ENCODE data around the gene NINJ1. TPM values are rescaled to one million over a fixed set of nuclear protein-coding genes. Genes with fewer than 3 reads are reported as not detected.
"Not testable (repeated sequence)": the region's sequence is repeated elsewhere in the genome, so short reads cannot be mapped to it uniquely, and the experiment has no call there.

The NINJ1 gene
- total RNA-seq, 4 donors from 2014 or later, result 47.0 to 56.8 (median 54.5) TPM

DNA sequence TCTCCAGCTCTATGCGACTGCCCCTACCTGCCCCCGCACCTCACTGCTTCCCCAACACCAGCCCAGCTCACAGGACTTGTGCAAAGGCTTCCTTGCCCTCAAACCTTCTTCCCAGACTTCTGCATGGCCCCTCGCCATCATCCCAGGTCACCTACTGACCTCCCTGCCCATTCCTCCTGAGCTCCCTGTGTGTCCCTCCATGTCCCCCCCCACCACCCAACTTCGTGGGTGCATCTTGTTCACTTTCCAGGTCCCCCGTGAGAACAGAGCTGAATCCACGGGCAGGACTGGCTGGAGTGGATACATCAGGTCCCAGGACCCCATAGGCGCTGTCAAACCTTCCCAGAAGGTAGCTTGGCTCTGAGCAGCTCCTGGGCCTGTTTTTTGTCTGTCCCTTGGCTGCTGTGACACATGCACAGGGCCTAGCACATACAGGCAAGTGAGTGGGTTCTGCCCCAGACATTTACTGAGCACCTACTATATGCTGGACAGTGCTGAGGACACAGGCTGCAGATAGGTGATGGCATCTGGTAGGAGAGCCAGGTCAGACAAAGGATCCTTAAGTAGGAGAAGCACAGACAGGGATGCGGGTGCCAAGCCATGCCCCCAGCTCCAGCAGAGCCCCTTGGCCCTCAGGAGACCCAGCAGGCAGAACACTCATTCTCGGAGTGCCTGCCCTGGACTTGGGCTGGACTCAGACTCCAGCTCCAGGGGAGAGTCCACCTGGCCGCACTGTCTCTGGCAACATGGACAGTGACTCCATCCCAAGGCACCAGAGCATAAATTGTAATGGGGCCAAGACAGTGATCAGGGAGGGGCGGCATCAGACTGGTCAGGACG, 15.0 kb downstream of the NINJ1 start:
- Histone ChIP-seq H3K9me3 (no peaks in the 10 kb centered on the region), H3K27ac (peak overlapping the region in 3 of 4 donors; percentile 34 to 55 (median 52)), H3K27me3 (no peaks in the 10 kb centered on the region), H3K36me3 (peaks cover 0 to 32% (median 0%) of the 10 kb centered on the region in 3 donors), H3K4me3 (no peak overlapping the region), H3K4me1 (peaks cover 0 to 21% (median 5%) of the 10 kb centered on the region in 4 donors)
- TF ChIP-seq POLR2A (IDR thresholded peaks at IDR 0.05), result no peak
- TF ChIP-seq, protein P1, sequence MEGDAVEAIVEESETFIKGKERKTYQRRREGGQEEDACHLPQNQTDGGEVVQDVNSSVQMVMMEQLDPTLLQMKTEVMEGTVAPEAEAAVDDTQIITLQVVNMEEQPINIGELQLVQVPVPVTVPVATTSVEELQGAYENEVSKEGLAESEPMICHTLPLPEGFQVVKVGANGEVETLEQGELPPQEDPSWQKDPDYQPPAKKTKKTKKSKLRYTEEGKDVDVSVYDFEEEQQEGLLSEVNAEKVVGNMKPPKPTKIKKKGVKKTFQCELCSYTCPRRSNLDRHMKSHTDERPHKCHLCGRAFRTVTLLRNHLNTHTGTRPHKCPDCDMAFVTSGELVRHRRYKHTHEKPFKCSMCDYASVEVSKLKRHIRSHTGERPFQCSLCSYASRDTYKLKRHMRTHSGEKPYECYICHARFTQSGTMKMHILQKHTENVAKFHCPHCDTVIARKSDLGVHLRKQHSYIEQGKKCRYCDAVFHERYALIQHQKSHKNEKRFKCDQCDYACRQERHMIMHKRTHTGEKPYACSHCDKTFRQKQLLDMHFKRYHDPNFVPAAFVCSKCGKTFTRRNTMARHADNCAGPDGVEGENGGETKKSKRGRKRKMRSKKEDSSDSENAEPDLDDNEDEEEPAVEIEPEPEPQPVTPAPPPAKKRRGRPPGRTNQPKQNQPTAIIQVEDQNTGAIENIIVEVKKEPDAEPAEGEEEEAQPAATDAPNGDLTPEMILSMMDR (IDR thresholded peaks at IDR 0.05), result no peak
- DNase-seq, result peak in 2 of 3 donors; percentile 27 to 43

DNA sequence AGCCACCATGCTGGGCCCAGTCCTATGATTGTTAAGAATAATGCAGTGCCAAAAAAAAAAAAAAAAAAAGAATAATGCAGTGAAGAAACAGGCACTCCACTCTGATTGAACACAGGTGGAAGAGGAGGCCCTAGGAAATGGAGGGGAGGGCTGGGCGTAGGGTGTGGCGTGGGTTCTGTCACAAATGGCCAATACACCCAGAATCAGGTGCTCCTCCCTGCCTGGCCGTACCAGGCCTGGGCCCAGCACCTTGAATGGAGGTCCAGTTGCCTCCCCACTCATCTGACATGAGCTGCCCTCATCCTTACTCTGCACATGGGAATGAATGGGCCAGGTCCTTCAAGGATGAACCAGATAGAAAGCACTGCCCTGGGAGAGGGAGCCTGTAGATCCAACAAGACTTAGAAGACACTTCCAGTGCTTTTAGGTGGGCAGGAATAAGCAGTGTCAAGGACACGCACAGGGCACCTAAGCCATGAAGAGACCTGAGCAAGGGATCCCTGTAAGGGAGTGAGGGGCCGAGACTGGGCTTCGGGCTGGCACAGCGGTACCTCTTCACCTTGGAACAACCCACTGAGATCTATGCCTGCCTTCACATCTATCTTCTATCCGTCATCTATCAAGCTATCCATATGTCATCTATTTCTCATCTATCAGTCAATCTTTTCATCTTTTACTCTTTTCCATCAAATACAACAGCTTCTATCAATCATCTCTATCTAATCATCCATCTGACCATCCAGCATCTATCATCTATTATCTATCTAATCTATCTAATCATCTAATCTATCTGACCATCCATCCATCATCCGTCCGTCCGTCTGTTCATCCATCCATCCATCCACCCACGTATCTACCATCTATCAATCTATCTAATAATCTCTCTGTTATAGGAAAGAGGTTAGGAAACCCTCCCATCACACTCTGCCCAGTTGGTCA, 15.9 kb downstream of the NINJ1 start:
- DNase-seq, result peak in 2 of 3 donors; percentile 40 to 43
- Histone ChIP-seq H3K36me3 (peaks cover 0 to 32% (median 0%) of the 10 kb centered on the region in 3 donors), H3K4me1 (peaks cover 0 to 21% (median 5%) of the 10 kb centered on the region in 4 donors), H3K9me3 (no peaks in the 10 kb centered on the region), H3K27me3 (no peaks in the 10 kb centered on the region), H3K27ac (peak overlapping the region in 1 of 4 donors; percentile 9), H3K4me3 (no peak overlapping the region)
- no peak for TF ChIP-seq POLR2A (IDR thresholded peaks at IDR 0.05)
- TF ChIP-seq, protein P1 (IDR thresholded peaks at IDR 0.05), result no peak

DNA sequence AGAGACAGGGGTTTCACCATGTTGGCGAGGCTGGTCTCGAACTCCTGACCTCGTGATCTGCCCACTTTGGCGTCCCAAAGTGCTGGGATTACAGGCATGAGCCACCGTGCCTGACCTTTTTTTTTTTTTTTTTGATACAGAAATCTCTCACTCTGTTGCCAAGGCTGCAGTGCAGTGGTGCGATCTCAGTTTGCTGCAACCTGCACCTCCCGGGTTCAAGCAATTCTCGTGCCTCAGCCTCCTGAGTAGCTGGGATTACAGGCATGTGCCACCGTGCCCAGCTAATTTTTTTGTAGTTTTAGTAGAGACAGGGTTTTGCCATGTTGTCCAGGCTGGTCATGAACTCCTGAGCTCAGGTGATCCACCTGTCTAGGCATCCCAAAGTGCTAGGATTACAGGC, 16.5 kb downstream of the NINJ1 start:
- not testable (repeated sequence) for H3K4me3 ChIP-seq, H3K27me3 ChIP-seq, H3K9me3 ChIP-seq, H3K27ac ChIP-seq
- peak in 2 of 3 donors; percentile 1 to 26 for DNase-seq
- H3K4me1 ChIP-seq, result peaks cover 0 to 21% (median 5%) of the 10 kb centered on the region in 4 donors
- H3K36me3 ChIP-seq, result peaks cover 0 to 34% (median 0%) of the 10 kb centered on the region in 3 donors

DNA sequence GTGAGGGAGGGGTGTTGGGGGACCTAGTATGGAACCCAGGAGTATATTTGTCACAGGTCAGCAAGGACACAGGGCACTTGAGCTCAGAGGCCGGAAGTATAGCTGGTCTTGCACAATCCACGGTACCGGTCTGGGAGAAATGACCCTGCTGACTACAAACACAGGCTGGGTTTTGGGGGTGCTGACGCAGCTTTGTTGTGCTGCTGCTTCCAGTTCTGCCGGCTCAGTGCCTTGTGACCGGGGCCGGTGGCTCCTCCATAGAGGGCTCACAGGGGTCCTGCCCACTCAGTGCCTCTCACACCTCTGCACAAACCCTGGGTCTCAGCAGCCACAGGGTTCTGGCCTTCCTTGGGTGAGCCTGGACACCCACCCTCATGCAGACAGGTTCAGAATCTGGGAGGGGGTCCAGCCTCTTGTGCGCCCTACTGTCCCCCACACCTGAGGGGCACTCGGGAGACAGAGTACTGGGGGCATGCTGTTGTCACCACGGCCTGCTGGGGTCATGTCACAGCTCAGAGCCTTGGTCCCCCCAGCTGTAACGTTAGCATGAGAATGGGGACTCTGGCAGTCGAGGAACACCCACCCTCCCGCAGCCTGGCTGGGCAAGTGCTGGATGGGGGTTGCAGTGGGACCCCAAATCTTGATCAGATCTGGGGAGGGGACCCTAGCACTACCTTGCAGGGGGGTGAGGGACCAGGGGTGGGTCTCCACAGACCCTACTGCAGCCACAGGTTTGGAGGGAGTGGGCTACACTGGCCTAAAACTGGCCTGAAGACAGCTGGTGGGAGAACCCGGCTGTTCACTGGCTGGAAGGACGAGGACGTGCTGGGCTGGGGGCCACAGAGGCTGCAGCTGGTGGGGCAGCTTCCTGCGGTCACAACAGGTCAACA, 17.7 kb downstream of the NINJ1 start:
- H3K36me3 ChIP-seq, result peaks cover 0 to 35% (median 0%) of the 10 kb centered on the region in 3 donors
- H3K4me3 ChIP-seq, result no peak overlapping the region
- H3K4me1 ChIP-seq, result peaks cover 0 to 21% (median 5%) of the 10 kb centered on the region in 4 donors
- peak overlapping the region in 3 of 4 donors; percentile 49 to 74 (median 66) for H3K27ac ChIP-seq
- no peaks in the 10 kb centered on the region for H3K9me3 ChIP-seq
- no peak for TF ChIP-seq POLR2A (IDR thresholded peaks at IDR 0.05)
- TF ChIP-seq, protein P1 (IDR thresholded peaks at IDR 0.05), result no peak
- DNase-seq, result peak; percentile 33 to 82 (median 56)
- no peaks in the 10 kb centered on the region for H3K27me3 ChIP-seq

DNA sequence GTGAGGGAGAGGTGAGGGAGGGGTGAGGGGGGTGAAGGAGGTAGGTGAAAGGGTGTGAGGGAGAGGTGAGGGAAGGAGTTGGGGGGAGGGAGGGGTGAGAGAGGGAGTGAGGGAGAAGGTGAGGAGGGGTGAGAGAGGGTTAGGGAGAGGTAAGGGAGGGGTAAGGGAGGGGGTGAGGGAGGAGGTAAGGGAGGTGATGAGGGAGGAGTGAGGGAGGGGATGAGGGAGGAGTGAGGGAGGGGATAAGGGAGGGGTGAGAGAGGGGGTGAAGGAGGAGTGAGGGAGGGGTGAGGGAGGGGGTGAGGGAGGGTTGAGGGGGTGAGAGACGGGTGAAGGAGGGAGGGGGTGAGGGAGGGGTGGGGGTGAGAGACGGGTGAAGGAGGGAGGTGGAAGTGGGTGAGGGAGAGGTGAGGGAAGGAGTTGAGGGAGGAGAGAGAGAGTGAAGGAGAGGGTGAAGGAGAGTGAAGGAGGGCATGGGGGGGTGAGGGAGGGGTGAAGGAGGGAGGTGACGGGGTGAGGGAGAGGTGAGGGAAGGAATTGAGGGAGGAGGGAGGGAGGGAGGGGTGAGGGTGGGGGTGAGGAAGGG, 18.5 kb downstream of the NINJ1 start:
- Histone ChIP-seq H3K4me3 (no peak overlapping the region), H3K4me1 (peaks cover 0 to 19% (median 5%) of the 10 kb centered on the region in 4 donors), H3K36me3 (peaks cover 0 to 36% (median 0%) of the 10 kb centered on the region in 3 donors), H3K27ac (peak overlapping the region in 1 of 4 donors; percentile 74), H3K27me3 (no peaks in the 10 kb centered on the region), H3K9me3 (no peaks in the 10 kb centered on the region)
- TF ChIP-seq, protein P1 (IDR thresholded peaks at IDR 0.05), result no peak
- TF ChIP-seq POLR2A (IDR thresholded peaks at IDR 0.05), result no peak
- DNase-seq, result peak in 2 of 3 donors; percentile 2 to 13

All from Peyer's patch (tissue), 4 donors.